Caco-2 (cell line): ENCODE measurements around the gene CLK4. TPM values are rescaled to one million over a fixed set of nuclear protein-coding genes. Genes with fewer than 3 reads are reported as not detected.
A peak's percentile ranks its signal among the peaks of the same experiment; 100 is the strongest.

Experiments
- BruUV-seq: library from RNA; stranded (reverse); fragments of 400-500 nt; replicated peaks from 2 replicates; lab custom pipeline; 2021; lab: Mats Ljungman, UMichigan
- CTCF ChIA-PET: fragments of 300-600 bp; sonication (Branson Sonifier 250); formaldehyde crosslinking; loops from one replicate; lab custom pipeline; 2022; ENCODE audit warnings: antibody characterized with exemption; lab: Charles Lee
- POLR2A ChIA-PET: fragments of 300-600 bp; sonication (Branson Sonifier 250); formaldehyde crosslinking; loops from one replicate; lab custom pipeline; 2022; ENCODE audit warnings: antibody characterized with exemption; lab: Charles Lee
- DNase-seq, 2 experiments: peaks; one replicate each; pipeline versions ENCODE4 v3.0.0 to v3.0.0-alpha.2; 2020 to 2022
- H3K27me3 ChIP-seq: replicated peaks from 2 replicates; pipeline ENCODE4 v1.6.0; 2011; ENCODE audit warnings: low read length; ENCODE audit not compliant: control insufficient read depth, insufficient read depth
- H3K36me3 ChIP-seq: 2 replicates; pipeline ENCODE4 v1.5.1; 2011; ENCODE audit warnings: low read length; ENCODE audit not compliant: control insufficient read depth, insufficient read depth
- H3K4me1 ChIP-seq: fragments of 250-450 bp; sonication (Bioruptor Pico); 2 replicates; pipeline ENCODE4 v1.5.1; 2020; ENCODE audit warnings: mild to moderate bottlenecking
- H3K4me3 ChIP-seq: 2 replicates; pipeline ENCODE4 v1.5.1; 2011; ENCODE audit warnings: low read depth, mild to moderate bottlenecking, control low read depth, low read length
- H3K9me3 ChIP-seq: fragments of 250-450 bp; sonication (Bioruptor Pico); 2 replicates; pipeline ENCODE4 v1.5.1; 2020; ENCODE audit warnings: mild to moderate bottlenecking, moderate library complexity
- H3K27ac Mint-ChIP-seq: one replicate; pipeline ENCODE4 v1.8.0; 2022; ENCODE audit warnings: mixed read lengths; ENCODE audit not compliant: unreplicated experiment
- H3K27me3 Mint-ChIP-seq: one replicate; pipeline ENCODE4 v1.8.0; 2022; ENCODE audit warnings: mixed read lengths; ENCODE audit not compliant: insufficient read depth, unreplicated experiment
- H3K36me3 Mint-ChIP-seq: one replicate; pipeline ENCODE4 v1.8.0; 2022; ENCODE audit warnings: mild to moderate bottlenecking, mixed read lengths; ENCODE audit not compliant: insufficient read depth, unreplicated experiment
- H3K4me1 Mint-ChIP-seq: one replicate; pipeline ENCODE4 v1.8.0; 2022; ENCODE audit warnings: low read depth, mixed read lengths; ENCODE audit not compliant: unreplicated experiment
- H3K4me3 Mint-ChIP-seq: one replicate; pipeline ENCODE4 v1.8.0; 2022; ENCODE audit warnings: mild to moderate bottlenecking, moderate library complexity, mixed read lengths; ENCODE audit not compliant: unreplicated experiment
- H3K9me3 Mint-ChIP-seq: one replicate; pipeline ENCODE4 v1.8.0; 2022; ENCODE audit warnings: mixed read lengths; ENCODE audit not compliant: unreplicated experiment
- CTCF ChIP-seq, 2 experiments: fragments of 200-600 bp in 1 of 2; IDR thresholded peaks; 1 replicate in 1 of 2; 2 replicates in 1 of 2; pipeline versions ENCODE4 v1.5.1 to v1.8.0; 2011 to 2022; ENCODE audit warnings: antibody characterized with exemption in 1 of 2, control low read depth in 1 of 2, inconsistent platforms in 1 of 2, low read depth in 1 of 2, low read length in 1 of 2, mild to moderate bottlenecking in 1 of 2, moderate library complexity in 1 of 2; ENCODE audit not compliant: insufficient read depth in 1 of 2, severe bottlenecking in 1 of 2, unreplicated experiment in 1 of 2
- intact Hi-C: fragments of 100-400 bp; cut with micrococcal nuclease; formaldehyde crosslinking; loops from one replicate; pipeline ENCODE4 v1.10.0; 2022; ENCODE audit not compliant: unreplicated experiment
- total RNA-seq: library from RNA; stranded (reverse); gene quantifications from 2 replicates; pipeline ENCODE4 v1.2.3, GENCODE V29; 2022

Gene CLK4
- total RNA-seq, 1 experiment from 2014 or later, result 26.5 TPM

- POLR2A ChIA-PET, result no interaction called here
- Mint-ChIP-seq H3K9me3 (peaks cover 50% of the 10 kb centered on the region), H3K4me1 (no peaks in the 10 kb centered on the region), H3K36me3 (peaks cover 12% of the 10 kb centered on the region), H3K27ac (no peak overlapping the region), H3K27me3 (peaks cover 3% of the 10 kb centered on the region), H3K4me3 (no peak overlapping the region)
- H3K27me3 ChIP-seq, result no peaks in the 10 kb centered on the region
- peaks cover 12% of the 10 kb centered on the region for H3K9me3 ChIP-seq
- BruUV-seq, result no TSS peak
- CTCF ChIA-PET, result no interaction called here
- DNase-seq, result peak in 1 of 2 experiments; percentile 72
- H3K4me1 ChIP-seq, result no peaks in the 10 kb centered on the region
- no peaks in the 10 kb centered on the region for H3K36me3 ChIP-seq
- intact Hi-C loops, result no loop called here
- no peak overlapping the region for H3K4me3 ChIP-seq
- TF ChIP-seq CTCF (IDR thresholded peaks at IDR 0.05; ENCODE audit: insufficient read depth in 1 of 2, low read depth in 1 of 2, low read length in 1 of 2, severe bottlenecking in 1 of 2, unreplicated experiment in 1 of 2), result no peak
These were observed 40.3 kb upstream of the CLK4 start for GRCh38 chr5:178667101-178667500.

GRCh38 chr5:178664141-178664540 is 37.3 kb upstream of the CLK4 start:
- Histone ChIP-seq H3K27me3 (no peaks in the 10 kb centered on the region), H3K36me3 (no peaks in the 10 kb centered on the region), H3K4me3 (no peak overlapping the region), H3K9me3 (peaks cover 14% of the 10 kb centered on the region; the same call in 1 of the 2 replicates), H3K4me1 (no peaks in the 10 kb centered on the region)
- DNase-seq, result peak in 1 of 2 experiments; percentile 42
- Mint-ChIP-seq H3K9me3 (peaks cover 20% of the 10 kb centered on the region), H3K27me3 (no peaks in the 10 kb centered on the region), H3K36me3 (peaks cover 6% of the 10 kb centered on the region), H3K27ac (no peak overlapping the region), H3K4me1 (no peaks in the 10 kb centered on the region), H3K4me3 (no peak overlapping the region)
- POLR2A ChIA-PET, result no interaction called here
- BruUV-seq, result no TSS peak
- no peak for TF ChIP-seq CTCF (IDR thresholded peaks at IDR 0.05; ENCODE audit: insufficient read depth in 1 of 2, low read depth in 1 of 2, low read length in 1 of 2, severe bottlenecking in 1 of 2, unreplicated experiment in 1 of 2)
- CTCF ChIA-PET, result no interaction called here
- intact Hi-C loops, result no loop called here

GRCh38 chr5:178662541-178662860 is 35.7 kb upstream of the CLK4 start:
- no peaks in the 10 kb centered on the region for H3K36me3 ChIP-seq
- no TSS peak for BruUV-seq
- no peak overlapping the region for H3K4me3 ChIP-seq
- H3K27me3 ChIP-seq, result no peaks in the 10 kb centered on the region
- DNase-seq, result no peak
- H3K4me3 Mint-ChIP-seq, result no peak overlapping the region
- ChIA-PET CTCF (no interaction called here), POLR2A (no interaction called here)
- TF ChIP-seq CTCF (IDR thresholded peaks at IDR 0.05; ENCODE audit: insufficient read depth in 1 of 2, low read depth in 1 of 2, low read length in 1 of 2, severe bottlenecking in 1 of 2, unreplicated experiment in 1 of 2), result no peak
- peaks cover 6% of the 10 kb centered on the region for H3K36me3 Mint-ChIP-seq
- H3K4me1 Mint-ChIP-seq, result no peaks in the 10 kb centered on the region
- H3K9me3 Mint-ChIP-seq, result peaks cover 4% of the 10 kb centered on the region
- H3K27ac Mint-ChIP-seq, result no peak overlapping the region
- H3K9me3 ChIP-seq, result peaks cover 14% of the 10 kb centered on the region; the same call in 1 of the 2 replicates
- no peaks in the 10 kb centered on the region for H3K4me1 ChIP-seq
- H3K27me3 Mint-ChIP-seq, result no peaks in the 10 kb centered on the region
- intact Hi-C loops, result no loop called here
